RPMI8226 (cell line): ENCODE results near the gene WWC2.

Experiments used
- DNase-seq: peaks from one replicate; pipeline ENCODE4 v3.0.0-alpha.2; 2015

The WWC2 gene

GRCh38 chr4:183098723-183099536 is at the start of gene WWC2:
TSS of gene WWC2 (plus strand) at chr4:183099257. CDS start at chr4:183099492, 235 bp downstream.
- peak; percentile 22 for DNase-seq

- no peak for DNase-seq
Observed at GRCh38 chr4:183053681-183054080, 45.4 kb upstream of the WWC2 start.

- no peak for DNase-seq
Observed at GRCh38 chr4:183057255-183057654, 41.8 kb upstream of the WWC2 start.

- no peak for DNase-seq
Observed at GRCh38 chr4:183059797-183060196, 39.3 kb upstream of the WWC2 start.

GRCh38 chr4:183068502-183068901 is 30.6 kb upstream of the WWC2 start:
- no peak for DNase-seq

- no peak for DNase-seq
Observed at GRCh38 chr4:183071222-183071621, 27.8 kb upstream of the WWC2 start.

GRCh38 chr4:183072176-183072575 is 26.9 kb upstream of the WWC2 start:
- no peak for DNase-seq

- no peak for DNase-seq
Observed at GRCh38 chr4:183073838-183074145, 25.3 kb upstream of the WWC2 start.

GRCh38 chr4:183074288-183074990 is 24.6 kb upstream of the WWC2 start:
- DNase-seq: no peak

- no peak for DNase-seq
Observed at GRCh38 chr4:183078634-183079033, 20.4 kb upstream of the WWC2 start.

GRCh38 chr4:183080372-183081115 is 18.5 kb upstream of the WWC2 start:
- DNase-seq: no peak

GRCh38 chr4:183081116-183081469 is 18.0 kb upstream of the WWC2 start:
- no peak for DNase-seq

GRCh38 chr4:183082053-183082452 is 17.0 kb upstream of the WWC2 start:
- DNase-seq: no peak

- DNase-seq: no peak
Observed at GRCh38 chr4:183094393-183095198, 4.5 kb upstream of the WWC2 start.

GRCh38 chr4:183095199-183095512 is 3.9 kb upstream of the WWC2 start:
- DNase-seq: no peak

- no peak for DNase-seq
Observed at GRCh38 chr4:183096276-183096965, 2.6 kb upstream of the WWC2 start.

GRCh38 chr4:183097231-183098018 is 1.6 kb upstream of the WWC2 start:
- no peak for DNase-seq

- DNase-seq: no peak
Observed at GRCh38 chr4:183098019-183098722, 886 bp upstream of the WWC2 start.

- DNase-seq: no peak
Observed at GRCh38 chr4:183099537-183100297, 660 bp downstream of the WWC2 start.

GRCh38 chr4:183100298-183100599 is 1.2 kb downstream of the WWC2 start:
- DNase-seq: no peak

GRCh38 chr4:183100827-183101226 is 1.8 kb downstream of the WWC2 start:
- no peak for DNase-seq
